HEK293 (cell line): ENCODE data around the gene POU2F2.

ENCODE experiments used
- TF ChIP-seq, protein P1 (sequence below): fragments of 450-650 bp; formaldehyde crosslinking; IDR thresholded peaks from 2 replicates; pipeline ENCODE4 v1.5.1; 2016; ENCODE audit warnings: missing biosample characterization, missing genetic modification characterization
- TF ChIP-seq, protein P2 (sequence below): fragments of 450-650 bp; formaldehyde crosslinking; IDR thresholded peaks from 2 replicates; pipeline ENCODE4 v1.5.1; 2016; ENCODE audit warnings: missing biosample characterization, missing genetic modification characterization, low read depth

- TF ChIP-seq, protein P1, sequence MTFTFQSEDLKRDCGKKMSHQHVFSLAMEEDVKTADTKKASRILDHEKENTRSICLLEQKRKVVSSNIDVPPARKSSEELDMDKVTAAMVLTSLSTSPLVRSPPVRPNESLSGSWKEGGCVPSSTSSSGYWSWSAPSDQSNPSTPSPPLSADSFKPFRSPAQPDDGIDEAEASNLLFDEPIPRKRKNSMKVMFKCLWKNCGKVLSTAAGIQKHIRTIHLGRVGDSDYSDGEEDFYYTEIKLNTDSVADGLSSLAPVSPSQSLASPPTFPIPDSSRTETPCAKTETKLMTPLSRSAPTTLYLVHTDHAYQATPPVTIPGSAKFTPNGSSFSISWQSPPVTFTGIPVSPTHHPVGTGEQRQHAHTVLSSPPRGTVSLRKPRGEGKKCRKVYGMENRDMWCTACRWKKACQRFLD (tag by site-specific recombination), result no peak
- TF ChIP-seq, protein P2, sequence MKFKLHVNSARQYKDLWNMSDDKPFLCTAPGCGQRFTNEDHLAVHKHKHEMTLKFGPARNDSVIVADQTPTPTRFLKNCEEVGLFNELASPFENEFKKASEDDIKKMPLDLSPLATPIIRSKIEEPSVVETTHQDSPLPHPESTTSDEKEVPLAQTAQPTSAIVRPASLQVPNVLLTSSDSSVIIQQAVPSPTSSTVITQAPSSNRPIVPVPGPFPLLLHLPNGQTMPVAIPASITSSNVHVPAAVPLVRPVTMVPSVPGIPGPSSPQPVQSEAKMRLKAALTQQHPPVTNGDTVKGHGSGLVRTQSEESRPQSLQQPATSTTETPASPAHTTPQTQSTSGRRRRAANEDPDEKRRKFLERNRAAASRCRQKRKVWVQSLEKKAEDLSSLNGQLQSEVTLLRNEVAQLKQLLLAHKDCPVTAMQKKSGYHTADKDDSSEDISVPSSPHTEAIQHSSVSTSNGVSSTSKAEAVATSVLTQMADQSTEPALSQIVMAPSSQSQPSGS, result no peak
These were observed 92.2 kb downstream of the POU2F2 start for GRCh38 chr19:42040031-42040430.
